ENCODE measurements around the gene KRT85.

GRCh38 chr12:52316290-52316689 lies 51.0 kb downstream of the KRT85 start:
- no peak for TF ChIP-seq CTCF (IDR thresholded peaks at IDR 0.05; ENCODE audit: insufficient read depth, low read length, poor library complexity, severe bottlenecking)
- TF ChIP-seq EZH2phosphoT487 (conservative IDR thresholded peaks at IDR 0.05; ENCODE audit: low read length) = no peak
